AG08395 (cell line): Measurements from ENCODE around the gene LRRC74B.
A peak's percentile ranks its signal among the peaks of the same experiment; 100 is the strongest.
"Not testable (repeated sequence)": the region's sequence is repeated elsewhere in the genome, so short reads cannot be mapped to it uniquely, and the experiment has no call there.

ENCODE experiments used
- DNase-seq: peaks from one replicate; pipeline ENCODE4 v3.0.0; 2012; ENCODE audit warnings: mixed read lengths, low spot score

The LRRC74B gene

DNA sequence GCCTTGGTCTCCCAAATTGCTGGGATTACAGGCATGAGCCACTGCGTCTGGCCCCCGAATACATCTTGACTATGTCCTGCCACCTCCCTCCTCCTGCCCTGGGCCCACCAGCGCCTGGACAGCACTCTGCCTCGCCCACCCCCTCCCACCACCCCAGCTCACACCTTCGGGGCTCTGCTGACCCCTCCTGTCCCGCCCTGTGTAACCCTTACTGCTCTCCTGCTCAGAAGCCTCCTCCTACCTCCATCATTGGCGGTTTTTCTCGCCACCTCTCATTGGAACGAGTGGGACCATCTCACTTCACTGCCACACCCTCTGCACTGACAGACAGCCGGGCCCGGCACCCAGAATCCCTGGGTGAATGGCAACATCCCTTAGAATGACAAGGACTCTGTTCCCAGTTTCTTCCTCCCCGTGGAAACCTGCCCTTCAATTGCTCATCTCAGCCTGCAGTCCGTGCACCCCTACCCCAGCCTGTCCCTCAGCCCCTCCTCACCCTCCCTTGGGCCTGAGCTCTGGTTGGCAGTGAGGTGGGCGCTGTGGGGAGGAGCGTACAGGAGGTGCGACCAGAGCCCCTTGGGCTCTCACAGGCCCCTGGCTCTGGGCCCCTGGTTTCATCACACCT is 32.2 kb downstream of the LRRC74B start:
- DNase-seq = no peak

DNA sequence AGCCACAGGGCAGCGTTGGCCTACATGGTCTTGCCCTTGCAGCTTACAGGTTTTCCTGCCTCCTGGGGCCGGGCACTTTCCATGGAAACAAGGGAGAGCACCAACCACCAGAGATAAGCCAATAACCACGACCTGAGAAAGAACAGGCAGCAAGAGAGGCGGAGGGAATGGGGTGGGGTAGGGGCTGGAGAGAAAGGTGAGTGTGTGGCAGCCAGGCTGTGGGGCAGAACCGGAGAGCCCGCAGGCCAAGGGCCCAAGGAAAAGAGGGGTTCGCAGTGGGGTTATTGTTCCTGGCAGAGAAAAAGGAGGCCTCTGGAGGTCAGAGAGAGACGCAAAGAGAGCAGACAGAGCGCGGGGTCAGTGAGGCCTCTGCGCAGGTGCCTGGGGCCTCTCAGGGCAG is 33.2 kb downstream of the LRRC74B start:
- no peak for DNase-seq

- no peak for DNase-seq
Observed at GRCh38 chr22:21079493-21079892, 33.7 kb downstream of the LRRC74B start.

DNA sequence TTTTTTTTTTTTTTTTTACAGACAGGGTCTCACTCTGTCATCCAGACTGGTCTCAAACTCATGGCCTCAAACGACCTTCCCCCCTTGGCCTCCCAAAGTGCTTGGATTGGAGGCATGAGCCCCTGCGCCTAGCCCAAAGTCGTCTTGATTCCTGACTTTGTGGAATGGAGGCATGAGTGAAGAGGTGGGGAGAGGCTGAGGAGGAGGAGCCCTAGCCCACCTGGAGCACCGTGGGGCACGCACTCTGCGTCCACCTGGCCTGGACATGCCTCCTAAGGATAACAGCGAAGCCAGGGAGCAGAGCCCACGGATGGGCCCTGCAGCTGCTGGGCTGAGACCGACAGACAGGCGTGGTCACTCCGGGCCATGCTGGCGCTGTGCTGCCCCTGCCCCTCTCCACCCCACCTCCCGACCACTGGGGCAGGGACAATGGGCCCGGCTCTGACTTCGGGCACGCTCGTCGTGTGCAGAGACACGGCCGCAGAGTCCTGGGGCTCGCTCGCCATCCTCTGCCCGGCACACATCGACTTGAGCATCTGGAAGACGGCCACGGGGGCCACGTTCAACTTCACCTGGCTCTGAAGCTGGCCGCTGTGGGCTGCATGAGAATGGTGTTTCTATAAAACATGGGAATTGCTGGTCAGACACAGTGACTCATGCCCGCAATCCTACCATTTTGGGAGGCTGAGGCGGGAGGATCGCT is 34.8 kb downstream of the LRRC74B start:
- no peak for DNase-seq

DNA sequence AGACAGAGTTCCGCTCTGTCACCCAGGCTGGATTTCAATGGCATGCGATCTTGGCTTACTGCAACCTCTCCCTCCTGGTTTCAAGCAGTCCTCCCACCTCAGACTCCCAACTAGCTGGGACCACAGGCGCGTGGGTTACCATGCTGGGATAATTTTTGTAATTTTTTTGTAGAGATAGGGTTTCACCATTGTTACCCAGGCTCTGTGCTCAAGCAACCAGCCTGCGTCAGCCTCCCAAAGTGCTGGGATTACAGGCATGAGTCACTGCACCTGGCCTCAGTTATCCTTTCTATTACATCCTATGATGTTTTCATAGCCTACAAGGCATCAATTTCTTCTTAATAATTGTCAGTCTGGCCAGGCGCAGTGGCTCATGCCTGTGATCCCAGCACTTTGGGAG is 36.5 kb downstream of the LRRC74B start:
- no peak for DNase-seq

DNA sequence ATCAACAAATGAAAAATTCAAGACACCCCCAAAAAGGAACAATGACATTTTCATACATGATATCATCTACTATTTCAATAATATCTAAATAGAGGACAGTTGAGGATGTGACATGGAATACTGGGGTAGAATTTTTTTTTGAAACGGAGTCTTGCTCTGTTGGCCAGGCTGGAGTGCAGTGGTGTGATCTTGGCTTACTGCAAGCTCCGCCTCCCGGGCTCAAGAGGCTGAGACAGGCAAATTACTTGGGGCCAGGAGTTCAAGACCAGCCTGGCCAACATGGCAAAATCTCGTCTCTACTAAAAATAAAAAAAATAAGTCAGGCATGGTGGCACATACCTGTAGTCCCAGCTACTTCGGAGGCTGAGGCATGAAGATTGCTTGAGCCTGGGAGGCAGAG is 41.4 kb downstream of the LRRC74B start:
- no peak for DNase-seq

DNA sequence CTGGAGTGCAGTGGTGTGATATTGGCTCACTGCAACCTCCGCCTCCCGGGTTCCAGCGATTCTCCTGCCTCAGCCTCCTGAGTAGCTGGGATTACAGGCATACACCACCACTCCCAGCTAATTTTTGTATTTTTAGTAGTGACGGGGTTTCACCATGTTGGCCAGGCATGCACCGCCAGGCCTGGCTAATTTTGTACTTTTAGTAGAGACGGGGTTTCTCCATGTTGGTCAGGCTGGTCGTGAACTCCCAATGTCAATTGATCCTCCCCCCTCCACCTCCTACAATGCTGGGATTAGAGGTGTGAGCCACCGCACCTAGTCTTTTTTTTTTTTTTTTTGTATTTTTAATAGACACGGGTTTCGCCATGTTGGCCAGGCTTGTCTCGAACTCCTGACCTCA is 42.2 kb downstream of the LRRC74B start:
- DNase-seq = not testable (repeated sequence)

DNA sequence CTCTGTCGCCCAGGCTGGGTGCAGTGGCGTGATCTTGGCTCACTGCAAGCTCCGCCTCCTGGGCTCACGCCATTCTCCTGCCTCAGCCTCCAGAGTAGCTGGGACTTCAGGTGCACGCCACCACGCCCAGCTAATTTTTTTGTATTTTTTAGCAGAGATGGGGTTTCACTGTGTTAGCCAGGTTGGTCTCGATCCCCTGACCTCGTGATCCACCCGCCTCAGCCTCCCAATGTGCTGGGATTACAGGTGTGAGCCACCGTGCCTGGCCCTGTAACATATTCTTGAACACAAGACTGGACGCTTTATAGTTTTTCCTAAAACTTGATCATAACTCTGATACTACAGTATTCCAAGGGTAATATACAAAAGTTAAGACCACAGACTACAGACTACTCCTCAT is 45.5 kb downstream of the LRRC74B start:
- DNase-seq = not testable (repeated sequence)

GRCh38 chr22:21092797-21093554 is 47.2 kb downstream of the LRRC74B start:
- DNase-seq = no peak

DNA sequence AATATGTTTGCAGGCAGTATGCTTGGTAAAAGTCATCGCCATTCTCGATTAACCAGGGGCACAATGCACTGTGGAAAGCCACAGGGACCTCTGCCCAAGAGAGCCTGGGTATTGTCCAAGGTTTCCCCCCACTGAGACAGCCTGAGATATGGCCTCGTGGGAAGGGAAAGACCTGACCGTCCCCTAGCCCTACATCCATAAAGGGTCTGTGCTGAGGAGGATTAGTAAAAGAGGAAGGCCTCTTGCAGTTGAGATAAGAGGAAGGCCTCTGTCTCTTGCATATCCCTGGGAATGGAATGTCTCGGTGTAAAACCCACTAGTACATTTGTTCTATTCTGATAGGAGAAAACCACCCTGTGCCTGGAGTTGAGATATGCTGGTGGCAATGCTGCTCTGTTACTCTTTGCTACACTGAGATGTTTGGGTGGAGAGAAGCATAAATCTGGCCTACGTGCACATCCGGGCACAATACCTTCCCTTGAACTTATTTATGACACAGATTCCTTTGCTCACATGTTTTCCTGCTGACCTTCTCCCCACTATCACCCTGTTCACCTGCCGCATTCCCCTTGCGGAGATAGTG is 47.9 kb downstream of the LRRC74B start:
- DNase-seq = not testable (repeated sequence)

DNA sequence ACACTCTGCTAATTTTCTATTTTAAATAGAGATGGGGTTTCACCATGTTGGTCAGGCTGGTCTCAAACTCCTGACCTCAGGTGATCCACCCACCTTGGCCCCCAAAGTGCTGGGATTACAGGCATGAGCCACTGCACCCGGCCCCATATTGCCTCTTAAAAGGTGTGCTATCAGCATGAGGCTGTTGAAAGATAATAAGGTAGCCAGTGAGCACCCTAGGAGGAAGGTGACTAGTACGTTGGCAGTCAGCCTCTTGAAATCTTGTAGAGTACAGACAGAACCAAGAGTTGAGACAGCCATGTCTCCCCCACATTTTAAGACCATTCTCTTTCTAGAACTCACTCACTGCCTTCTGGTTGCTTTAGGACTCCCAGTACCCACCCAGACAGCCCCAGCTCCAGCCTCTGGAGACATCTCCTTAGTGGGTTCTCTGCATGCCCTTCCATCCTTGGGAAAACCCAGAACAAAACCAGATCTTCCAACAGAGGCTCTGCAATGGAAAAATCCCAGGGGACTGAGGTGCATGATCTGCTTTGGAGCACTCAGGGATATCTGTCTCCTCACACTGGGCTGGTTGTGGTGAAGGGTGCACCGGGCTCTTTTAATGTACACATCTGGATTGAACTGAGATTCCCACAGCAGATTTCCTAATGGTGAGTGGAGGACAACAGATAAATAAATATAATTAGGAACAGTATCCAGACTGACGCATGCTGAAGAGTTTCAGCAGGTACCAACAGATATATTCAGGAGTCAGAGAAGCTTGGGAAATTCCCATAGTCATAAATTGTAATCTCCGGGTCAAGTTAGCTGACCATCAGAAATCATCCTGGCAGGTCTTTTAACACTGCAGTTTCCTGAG is 49.4 kb downstream of the LRRC74B start:
- DNase-seq = no peak

GRCh38 chr22:21095773-21096107 is 50.0 kb downstream of the LRRC74B start:
- DNase-seq = no peak

GRCh38 chr22:21096878-21097277 is 51.1 kb downstream of the LRRC74B start:
- not testable (repeated sequence) for DNase-seq

DNA sequence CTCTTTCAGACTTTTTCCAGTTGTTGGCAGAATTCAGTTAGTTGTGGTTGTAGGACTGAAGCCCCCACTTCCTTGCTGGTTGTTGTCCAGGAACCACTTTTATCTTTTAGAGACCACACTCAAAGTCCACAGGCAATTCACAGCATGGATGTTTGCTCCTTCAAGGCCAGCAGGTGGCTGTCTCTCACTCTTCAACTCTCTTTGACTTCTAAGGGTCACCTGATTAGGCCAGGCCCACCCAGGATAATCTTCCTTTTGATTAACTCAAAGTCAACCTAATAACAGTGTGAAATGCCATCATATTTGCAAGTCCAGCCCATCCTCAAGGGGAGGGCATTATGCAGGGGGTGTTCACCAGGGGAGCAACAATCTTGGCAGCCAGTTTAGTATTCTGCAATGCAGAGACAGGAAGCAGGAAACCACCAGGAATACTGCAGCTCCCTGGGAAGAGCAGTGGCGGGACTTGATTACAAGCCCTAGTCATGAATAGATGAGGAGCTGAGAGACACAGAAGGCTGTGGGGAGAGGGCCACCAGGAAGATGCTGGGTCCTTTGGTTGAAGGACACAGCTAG is 52.4 kb downstream of the LRRC74B start:
- DNase-seq = no peak

DNA sequence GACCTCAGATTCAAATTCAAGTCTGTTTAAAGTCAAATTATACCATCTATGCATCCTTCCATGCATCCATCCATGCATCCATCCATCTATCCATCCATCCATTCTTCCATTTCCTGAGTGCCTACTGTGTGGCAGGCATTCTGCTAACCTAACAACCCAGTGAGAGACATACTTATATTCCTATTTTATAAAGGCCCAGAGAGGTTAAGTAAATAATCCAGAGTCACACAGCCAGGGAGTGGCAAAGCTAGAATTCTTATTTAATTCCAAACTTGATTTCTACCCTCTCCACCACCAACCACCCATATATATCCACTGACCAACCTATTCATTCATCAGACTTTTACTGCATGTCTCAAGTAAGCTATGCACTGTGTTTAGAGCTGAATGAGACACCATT is 53.8 kb downstream of the LRRC74B start:
- no peak for DNase-seq

- peak; percentile 22 for DNase-seq
Observed at GRCh38 chr22:21100149-21101032, 54.6 kb downstream of the LRRC74B start.

DNA sequence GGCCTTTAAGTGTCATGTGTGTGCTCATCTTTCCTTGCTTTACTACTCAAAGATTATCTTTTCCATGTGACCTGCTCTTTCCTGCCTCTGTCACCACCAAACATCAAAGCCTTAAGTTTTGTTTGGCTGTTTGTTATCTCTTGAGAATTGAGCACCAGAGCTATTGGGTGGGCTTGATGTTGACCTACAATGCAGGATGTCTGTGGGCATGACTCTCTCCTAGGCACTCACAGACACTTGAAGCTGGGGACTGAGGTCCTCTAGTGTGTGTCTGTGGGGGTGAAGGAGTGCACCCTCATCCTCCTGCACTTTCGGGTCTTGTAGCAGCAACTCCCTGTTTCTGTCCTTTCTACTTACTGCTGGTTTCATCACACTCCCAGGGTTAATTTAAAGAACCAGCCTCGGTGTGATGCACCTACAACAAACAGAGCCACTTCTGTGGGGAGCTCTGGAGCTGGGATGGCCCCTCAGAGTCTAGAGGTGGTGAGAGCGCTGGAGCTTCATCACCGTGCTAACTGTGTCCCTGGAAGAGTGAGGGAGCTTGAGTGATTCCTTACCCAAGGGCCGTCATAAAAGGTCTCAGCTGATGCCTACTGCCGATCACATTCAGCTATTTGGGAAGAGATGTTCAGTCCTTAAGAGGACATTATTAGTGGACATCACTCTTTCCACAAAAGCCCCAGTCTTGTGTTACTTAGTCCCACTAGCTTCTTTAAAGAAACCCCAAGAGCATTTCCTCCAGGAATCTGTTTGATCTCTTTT is 56.3 kb downstream of the LRRC74B start:
- DNase-seq = no peak

DNA sequence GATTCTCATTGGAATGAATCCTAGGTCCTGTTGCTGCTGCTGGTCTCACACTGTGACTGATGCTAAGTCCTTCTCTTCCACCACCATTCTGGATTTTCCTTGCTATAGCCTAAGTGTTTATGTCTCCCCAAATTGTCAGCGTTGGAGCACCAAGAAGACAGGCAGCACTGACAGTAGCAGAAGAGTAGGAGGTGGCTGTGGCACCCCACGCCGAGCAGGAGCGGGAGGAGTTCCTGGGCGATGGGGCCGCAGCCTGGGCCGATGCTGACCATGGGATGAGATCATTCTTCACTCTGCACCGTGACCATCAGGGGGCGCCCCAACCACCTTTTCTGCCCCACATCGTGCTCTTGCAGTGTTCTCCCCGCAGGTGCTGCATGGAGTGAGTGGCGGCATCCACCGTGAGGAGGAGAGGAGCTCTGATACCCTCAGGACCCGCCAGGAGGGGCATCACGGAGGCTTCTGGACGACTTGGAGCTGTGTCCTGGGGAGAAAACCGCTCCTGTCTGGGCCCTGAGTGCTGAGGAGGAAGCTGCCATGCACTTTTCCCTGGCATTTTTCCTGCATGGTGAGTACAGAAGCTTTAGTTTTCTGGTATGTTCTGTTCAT is 57.0 kb downstream of the LRRC74B start:
- peak; percentile 81 for DNase-seq

DNA sequence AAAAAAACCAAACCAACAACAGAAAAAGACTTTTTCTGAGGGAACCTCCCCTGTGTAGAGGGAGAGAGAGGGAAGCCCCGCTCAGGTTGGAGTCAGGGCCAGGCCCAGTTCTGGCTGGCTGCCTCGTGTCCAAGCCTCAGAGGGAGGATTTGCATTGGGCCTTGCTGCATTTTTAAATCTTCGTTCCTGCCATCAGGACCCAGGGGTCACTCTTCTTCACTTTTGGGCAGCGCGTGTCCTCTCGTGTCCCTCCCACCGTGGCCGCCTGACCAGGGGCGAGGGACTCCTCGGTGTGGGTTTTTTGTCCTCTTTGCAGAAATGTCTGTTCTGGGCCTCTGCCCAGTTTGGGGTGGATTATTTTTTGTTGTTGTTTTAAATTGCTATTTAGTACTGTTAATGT is 57.9 kb downstream of the LRRC74B start:
- DNase-seq = no peak
